ENCODE measurements around the gene CCDC92. TPM values are rescaled to one million over a fixed set of nuclear protein-coding genes. Genes with fewer than 3 reads are reported as not detected.

CCDC92 gene, protein sequence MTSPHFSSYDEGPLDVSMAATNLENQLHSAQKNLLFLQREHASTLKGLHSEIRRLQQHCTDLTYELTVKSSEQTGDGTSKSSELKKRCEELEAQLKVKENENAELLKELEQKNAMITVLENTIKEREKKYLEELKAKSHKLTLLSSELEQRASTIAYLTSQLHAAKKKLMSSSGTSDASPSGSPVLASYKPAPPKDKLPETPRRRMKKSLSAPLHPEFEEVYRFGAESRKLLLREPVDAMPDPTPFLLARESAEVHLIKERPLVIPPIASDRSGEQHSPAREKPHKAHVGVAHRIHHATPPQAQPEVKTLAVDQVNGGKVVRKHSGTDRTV
- total RNA-seq: 13.5 and 25.9 TPM in 2 replicates

DNA sequence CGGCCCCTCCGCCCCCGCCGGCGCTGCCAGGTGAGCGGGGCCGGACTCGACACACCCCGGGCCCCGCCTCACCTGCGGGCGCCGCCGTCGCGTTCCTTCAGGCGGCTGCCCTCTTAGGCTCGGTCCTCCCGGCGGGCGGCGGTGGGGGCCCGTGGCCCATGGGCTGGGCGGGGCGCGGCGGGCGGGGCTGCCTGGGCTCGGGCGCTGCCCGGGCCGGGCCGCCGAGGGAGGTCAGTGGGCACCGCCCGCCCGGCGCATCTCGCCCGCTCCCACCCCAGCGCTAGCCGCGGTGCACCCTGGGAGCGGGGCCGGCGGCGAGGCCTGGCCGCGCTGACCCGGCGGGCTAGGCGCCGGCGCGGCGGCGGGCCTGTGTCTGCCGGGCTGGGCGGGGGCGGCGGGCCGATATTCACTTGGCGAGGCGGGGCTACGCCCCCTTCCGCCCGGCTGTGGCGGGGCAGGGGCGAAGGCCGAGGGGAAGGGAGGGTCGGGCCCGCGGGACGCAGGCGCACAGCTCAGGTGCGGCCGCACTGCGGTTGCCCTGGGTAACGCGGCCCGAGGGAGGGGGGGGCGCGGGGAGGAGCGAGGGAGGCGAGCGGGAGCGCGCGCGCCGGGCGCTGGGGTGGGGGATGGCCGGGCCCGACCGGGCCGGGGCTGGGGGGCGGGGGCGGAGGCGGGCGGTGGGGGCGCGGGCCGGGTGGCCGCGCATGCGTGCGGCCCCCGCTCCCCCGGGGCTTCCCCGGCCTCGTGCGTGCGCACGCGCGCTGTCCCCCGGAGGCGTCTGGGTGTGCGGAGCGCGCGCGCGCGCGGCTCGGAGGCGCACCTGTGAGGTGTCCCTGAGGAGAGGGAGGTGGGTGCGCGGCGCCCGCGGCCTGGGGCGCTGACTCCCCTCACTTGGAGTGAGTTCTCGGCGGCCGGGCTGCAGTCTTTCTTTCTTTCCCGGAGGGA lies at the start of gene CCDC92, which contains the start of gene ZNF664:
Gene CCDC92, minus strand, starts transcription at position 375 of the 945 bp plus-strand sequence. CDS start 28,526 bp downstream, outside the sequence.
Gene ZNF664, plus strand, starts transcription at position 759 of the 945 bp plus-strand sequence. CDS start 38,930 bp downstream, outside the sequence.
- TF ChIP-seq, protein P1, sequence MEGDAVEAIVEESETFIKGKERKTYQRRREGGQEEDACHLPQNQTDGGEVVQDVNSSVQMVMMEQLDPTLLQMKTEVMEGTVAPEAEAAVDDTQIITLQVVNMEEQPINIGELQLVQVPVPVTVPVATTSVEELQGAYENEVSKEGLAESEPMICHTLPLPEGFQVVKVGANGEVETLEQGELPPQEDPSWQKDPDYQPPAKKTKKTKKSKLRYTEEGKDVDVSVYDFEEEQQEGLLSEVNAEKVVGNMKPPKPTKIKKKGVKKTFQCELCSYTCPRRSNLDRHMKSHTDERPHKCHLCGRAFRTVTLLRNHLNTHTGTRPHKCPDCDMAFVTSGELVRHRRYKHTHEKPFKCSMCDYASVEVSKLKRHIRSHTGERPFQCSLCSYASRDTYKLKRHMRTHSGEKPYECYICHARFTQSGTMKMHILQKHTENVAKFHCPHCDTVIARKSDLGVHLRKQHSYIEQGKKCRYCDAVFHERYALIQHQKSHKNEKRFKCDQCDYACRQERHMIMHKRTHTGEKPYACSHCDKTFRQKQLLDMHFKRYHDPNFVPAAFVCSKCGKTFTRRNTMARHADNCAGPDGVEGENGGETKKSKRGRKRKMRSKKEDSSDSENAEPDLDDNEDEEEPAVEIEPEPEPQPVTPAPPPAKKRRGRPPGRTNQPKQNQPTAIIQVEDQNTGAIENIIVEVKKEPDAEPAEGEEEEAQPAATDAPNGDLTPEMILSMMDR (conservative IDR thresholded peaks at IDR 0.05; ENCODE audit: low read depth, low read length): no peak
- peak within 1 kb of the TSS; percentile 80 for H3K4me3 ChIP-seq (ENCODE audit: low read depth, low read length)
- DNase-seq (ENCODE audit: low read depth): no peak

DNA sequence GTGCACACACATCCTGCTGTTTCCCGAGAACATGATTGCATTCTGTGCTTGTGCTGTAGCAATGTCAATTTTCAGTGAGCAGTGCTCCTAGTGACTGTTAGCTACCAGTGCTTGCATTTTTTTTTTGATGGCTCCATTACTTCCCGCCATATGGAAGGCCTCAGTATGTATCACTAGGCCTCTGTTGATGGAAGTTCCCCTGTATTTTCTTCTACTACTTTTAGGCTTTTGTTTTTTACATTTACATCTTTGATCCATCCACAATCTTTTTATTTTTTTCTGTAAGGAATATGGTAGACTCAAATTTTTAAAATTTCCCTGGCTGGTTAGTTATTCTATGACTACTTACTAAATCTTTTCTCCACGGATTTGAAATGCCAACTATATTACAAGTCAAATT lies 49.5 kb upstream of the CCDC92 start:
- no peak overlapping the region for H3K4me3 ChIP-seq (ENCODE audit: low read depth, low read length)
- TF ChIP-seq, protein P1 (conservative IDR thresholded peaks at IDR 0.05; ENCODE audit: low read depth, low read length): no peak
- no peak for DNase-seq (ENCODE audit: low read depth)

DNA sequence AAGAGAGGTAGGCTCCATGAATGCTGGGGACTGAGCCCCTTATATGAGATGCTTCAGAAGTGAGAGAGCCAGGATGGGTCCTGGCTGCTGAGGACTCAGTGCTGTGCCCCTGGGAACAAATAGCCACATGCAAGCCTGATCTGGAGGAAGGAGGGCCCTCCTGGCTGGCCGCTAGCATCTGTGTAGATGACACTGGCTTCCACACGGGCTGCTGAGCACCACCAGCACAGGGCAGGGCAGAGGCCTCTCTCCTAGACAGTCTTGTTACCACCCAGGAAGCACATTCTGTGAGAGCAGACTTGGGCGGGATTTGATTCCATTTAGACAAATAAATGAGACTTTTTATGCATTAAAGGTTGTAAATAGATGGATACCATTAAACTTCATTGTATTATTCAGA lies 48.4 kb upstream of the CCDC92 start:
- DNase-seq (ENCODE audit: low read depth): no peak

DNA sequence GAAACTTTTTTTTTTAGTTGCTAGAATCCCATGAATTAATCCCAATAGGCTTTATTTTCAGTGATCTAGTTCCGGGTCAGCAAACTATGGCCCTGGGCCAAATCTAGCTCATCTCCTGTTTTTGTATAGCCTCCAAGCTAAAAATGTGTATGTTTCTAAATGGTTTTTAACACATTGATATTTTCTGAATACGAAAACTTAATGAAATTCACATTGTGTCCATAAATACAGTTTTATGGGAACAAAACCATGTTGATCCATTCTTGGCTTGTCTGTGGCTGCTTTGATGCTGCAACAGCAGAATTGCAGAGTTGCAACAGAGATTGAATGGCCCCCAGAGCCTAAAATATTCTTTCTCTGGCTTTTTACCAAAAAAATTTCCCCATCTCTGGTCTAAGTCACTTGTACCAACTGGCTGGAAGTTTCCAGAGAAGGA lies 47.9 kb upstream of the CCDC92 start:
- TF ChIP-seq, protein P1 (conservative IDR thresholded peaks at IDR 0.05; ENCODE audit: low read depth, low read length): no peak
- no peak for DNase-seq (ENCODE audit: low read depth)
- H3K4me3 ChIP-seq (ENCODE audit: low read depth, low read length): no peak overlapping the region

More for the DNA sequence above, 48.4 kb upstream of the CCDC92 start:
- TF ChIP-seq, protein P1 (conservative IDR thresholded peaks at IDR 0.05; ENCODE audit: low read depth, low read length): no peak
- no peak overlapping the region for H3K4me3 ChIP-seq (ENCODE audit: low read depth, low read length)

DNA sequence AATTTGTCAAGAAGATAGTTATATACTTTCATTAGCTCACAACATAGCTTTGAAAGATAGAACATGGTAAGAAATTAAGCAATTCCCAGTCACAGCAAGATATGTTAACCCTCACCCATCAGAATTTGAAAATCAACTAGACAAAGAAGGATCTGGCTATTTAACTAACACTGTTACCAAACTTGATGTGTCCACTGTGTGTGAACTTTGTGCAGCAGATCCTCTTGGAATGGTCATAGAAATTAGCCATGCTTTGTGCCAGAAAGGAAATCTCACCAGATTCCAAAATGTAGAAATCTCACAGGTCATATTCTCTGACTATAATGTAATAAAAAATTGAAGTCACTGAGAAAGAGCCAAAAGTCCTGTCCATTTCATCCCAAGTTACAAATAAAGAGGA lies 46.5 kb upstream of the CCDC92 start:
- no peak overlapping the region for H3K4me3 ChIP-seq (ENCODE audit: low read depth, low read length)
- TF ChIP-seq, protein P1 (conservative IDR thresholded peaks at IDR 0.05; ENCODE audit: low read depth, low read length): no peak

DNA sequence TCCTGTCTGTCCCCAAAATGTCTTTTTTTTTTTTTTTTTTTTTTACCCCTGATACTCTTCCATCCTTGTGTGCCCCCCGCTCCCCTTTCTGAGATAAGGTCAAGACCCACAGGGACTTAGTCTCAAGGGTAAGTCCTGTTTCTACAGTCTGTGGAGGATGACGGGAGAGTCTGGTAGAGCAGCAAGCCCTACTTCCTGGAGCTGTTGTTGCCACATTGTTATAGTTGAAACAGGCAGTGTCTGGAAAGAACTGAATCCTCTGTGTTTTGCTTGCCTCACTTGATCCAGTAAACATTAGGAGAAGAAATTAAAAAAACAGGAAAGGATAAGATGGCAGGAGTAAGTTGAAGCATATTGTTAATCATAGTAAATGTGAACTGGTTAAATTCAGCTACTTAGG lies 45.9 kb upstream of the CCDC92 start:
- no peak for DNase-seq (ENCODE audit: low read depth)
- TF ChIP-seq, protein P1 (conservative IDR thresholded peaks at IDR 0.05; ENCODE audit: low read depth, low read length): no peak
- no peak overlapping the region for H3K4me3 ChIP-seq (ENCODE audit: low read depth, low read length)

More for the DNA sequence above, 46.5 kb upstream of the CCDC92 start:
- no peak for DNase-seq (ENCODE audit: low read depth)
